SK-MEL-5 (cell line): ENCODE results near the gene RPN2. TPM values are rescaled to one million over a fixed set of nuclear protein-coding genes. Genes with fewer than 3 reads are reported as not detected.

Source experiments
- DNase-seq: peaks from one replicate; pipeline ENCODE4 v3.0.0-alpha.2; 2016; ENCODE audit warnings: low read depth, low spot score
- in situ Hi-C: cut with HindIII; loops from 2 replicates; pipeline ENCODE4 v1.10.0; 2016; ENCODE audit warnings: low sequenced_read_pairs, high pct_unique_total_duplicates, low pct_unique_long_range_greater_than_20kb
- total RNA-seq: library from RNA; depleted of rRNA; stranded (reverse); fragments of >200 nt; shearing (Covaris generic); gene quantifications from 2 replicates; pipeline ENCODE4 v1.2.3, GENCODE V29; 2014

The RPN2 gene
- total RNA-seq, 1 experiment from 2014 or later: 702 TPM

DNA sequence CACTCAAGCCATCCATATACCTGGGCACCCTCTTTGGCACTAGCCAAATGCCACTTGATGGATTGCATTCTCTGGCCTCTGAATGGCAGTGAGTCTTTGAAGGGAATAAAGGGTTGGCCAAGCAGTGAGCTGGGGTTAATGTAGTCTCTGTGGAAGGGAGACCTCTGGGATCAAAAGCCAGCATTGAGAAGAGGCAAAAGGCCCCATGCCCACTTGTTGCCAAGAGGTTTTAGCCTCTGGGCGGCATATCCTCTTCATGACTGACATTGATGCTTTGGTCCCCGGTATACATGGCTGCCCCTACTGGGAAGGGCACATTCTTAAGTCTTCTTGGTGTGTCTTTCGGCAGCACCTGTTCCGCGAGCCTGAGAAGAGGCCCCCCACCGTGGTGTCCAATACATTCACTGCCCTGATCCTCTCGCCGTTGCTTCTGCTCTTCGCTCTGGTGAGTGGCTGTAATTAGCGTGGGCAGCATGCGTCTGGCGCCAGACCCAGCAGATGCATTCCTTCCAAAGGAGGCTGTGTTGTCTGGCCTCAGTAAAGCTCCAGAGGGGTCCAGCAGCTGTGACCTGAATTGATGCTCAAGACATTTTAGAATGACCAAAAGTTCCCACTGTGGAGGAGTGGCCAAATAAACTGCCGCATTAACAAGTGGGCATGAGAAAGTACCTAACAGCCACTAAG lies 53.0 kb downstream of the RPN2 start:
- in situ Hi-C loops: no loop called here
- no peak for DNase-seq

DNA sequence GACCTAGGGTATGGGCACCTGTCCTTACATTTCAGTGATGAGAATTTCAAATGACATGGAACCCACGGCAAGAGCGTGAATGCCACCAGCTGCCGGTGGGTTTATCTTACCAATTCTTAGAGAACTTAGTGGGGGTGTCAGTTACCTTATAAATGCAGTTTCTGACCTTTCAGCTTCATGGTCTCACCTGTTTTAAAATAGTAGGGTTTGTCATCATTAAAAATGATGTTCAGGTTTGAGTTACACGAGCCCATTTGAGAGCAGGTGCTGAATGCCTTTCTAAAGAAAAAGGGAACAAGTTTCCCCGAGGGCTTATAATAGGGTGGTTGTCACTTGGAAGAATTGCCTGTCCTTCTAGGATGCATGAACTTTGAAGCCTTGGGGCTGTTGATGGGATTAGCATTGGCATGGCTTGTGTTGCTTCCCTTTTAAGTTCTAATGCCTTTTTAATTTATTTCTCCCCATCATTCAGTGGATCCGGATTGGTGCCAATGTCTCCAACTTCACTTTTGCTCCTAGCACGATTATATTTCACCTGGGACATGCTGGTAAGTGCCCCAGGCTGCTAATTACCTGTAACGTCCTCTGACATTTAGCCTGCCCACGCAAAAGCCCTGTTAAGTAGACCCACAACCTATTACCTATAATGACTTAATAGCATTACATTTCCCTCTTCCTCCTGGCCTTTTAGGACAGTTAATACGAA lies 54.6 kb downstream of the RPN2 start:
- no peak for DNase-seq
- in situ Hi-C loops: no loop called here

DNA sequence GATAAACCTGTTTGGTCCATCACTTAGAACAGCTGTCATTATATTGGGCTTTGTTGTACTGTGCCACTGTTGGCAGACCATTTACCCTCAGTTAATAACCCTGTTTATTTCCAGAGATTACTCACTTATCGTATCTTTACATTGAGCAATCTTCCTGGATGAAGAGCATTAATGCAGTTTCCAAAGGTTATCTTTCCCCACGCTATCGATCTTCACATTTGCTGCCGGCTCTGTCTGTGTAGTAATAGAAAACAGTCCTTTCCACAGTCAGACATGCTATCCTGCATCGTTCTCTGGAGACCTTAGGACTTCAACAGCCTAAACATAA lies 55.1 kb downstream of the RPN2 start:
- in situ Hi-C loops: no loop called here
- DNase-seq: no peak

DNA sequence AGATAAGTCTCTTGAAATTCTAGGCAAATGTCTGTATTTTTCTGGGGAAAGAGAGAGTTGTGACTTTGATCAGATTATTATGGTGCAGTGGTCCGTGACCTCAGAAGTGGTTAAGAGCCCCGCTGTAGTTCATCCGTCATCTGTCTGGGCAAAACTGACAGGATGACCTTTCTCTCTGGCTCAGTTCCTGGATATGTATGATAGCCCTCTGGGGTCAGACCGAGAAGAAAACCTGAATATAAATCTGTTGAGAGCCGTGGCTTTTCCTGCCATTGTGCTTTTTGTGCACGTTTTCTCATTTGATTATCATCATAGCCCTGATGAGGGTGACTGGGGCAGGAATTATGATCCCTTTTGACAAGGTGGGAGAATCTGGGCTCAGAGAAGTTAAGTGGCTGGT lies 55.9 kb downstream of the RPN2 start:
- no peak for DNase-seq
- in situ Hi-C loops: no loop called here

DNA sequence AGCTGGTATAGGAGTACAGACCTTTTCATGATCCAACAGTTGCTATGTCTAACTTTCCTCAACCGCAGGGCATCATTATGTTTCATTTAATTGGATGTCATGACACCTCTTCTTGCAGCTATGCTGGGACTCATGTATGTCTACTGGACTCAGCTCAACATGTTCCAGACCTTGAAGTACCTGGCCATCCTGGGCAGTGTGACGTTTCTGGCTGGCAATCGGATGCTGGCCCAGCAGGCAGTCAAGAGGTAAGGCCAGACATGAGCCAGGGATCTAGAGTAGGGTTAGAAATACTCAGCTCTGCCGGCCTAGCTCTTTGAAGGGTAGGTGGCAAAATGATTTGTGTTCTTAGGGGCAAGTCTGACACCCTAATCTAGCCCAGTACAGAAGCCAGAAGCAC lies 57.3 kb downstream of the RPN2 start:
- in situ Hi-C loops: no loop called here
- DNase-seq: no peak

DNA sequence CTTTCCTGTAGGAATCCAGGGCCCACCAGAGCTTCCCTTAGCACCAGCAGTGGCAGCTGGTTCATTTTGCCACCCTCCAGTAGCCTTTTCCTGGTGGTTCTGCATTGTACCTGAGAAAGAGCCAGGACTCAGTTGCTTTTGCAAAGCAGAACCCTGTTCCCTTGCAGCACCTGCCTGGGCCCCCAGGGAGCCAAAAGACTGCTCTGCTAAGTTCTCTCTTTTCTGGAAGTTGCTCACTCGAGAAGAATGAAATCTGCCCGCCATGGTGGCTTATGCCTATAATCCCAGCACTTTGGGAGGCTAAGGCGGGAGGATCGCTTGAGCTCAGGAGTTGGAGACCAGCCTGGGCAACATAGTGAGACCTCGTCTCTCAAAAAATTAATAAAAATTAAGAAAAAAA lies 58.5 kb downstream of the RPN2 start:
- no peak for DNase-seq
- in situ Hi-C loops: no loop called here

DNA sequence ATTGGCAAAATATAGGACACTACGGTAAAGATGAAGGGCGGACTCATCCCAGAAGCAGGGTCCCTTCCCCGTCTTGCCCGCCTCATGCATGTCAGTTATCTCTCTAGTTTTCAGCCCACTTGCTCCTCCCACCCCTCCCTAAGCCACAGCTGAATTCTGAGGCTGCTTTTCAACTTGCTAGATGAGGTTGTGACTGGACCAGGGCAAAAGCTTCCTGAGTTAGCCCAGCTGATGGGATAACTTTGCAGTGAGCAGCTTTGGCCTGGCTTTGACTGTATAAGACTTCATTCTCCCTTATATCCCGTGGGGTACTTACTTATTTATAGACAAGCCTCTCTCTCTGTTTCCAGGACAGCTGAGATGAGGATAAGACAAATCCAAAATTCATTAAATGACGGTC lies 59.3 kb downstream of the RPN2 start:
- in situ Hi-C loops: no loop called here
- no peak for DNase-seq

DNA sequence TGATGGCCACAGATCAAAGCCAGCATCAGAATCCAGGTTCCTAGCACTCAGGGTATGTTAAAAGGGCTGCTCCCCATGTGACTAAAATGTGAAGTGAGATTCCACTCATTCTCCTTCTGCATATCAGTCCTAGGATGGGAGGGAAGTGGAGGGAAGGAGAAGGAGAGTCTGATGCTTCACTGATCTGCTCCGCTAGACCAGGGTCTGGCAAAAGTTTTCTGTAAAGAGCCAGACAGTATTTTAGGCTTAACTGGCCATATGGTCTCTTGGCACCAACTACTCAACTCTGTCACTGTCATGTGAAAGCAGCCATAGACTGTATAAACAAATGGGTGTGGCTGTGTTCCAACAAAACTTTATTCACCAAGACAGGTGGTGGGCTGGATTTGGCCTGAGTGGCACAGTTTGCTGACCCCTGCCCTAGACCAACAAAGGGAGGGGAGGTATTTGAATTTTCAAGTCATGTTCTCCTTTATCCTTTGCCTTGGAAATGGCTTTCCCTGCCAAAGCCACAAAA lies 59.9 kb downstream of the RPN2 start:
- in situ Hi-C loops: no loop called here

DNA sequence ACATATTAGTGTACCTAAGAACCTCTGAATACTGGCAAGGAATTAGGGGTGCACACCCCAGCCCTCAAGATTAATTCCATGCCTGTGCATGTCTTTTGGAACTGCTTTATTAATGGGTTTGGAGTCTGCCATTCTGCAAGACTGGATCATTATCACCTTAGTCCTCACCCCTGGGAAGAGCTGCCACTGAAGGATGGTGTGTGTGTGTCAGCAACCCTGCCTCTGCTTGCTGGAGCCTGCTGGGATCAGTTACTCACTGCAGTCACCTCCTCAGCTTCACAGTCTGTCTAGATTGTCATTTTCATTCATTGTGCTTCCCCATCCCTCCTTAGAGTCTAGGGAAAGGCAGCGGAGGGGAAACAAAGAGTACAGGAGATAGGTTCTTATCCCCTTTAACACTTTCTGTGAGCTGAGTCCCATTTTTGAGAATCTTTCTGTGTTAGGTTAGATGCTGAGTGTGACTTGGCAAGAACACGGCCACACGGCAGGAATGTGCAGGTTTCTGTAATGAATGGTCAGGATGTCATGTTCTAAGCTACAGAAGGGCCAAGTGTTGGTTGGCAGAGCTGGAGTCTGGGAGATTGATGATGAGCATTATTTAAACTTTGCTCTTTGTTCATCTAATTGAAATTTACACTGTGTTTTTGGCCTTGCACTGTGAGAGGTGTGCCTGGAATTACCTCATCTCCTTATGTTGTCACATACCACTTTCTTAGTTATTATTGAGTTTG lies 61.4 kb downstream of the RPN2 start:
- DNase-seq: no peak
- in situ Hi-C loops: no loop called here

More for the DNA sequence above, 59.9 kb downstream of the RPN2 start:
- DNase-seq: no peak

DNA sequence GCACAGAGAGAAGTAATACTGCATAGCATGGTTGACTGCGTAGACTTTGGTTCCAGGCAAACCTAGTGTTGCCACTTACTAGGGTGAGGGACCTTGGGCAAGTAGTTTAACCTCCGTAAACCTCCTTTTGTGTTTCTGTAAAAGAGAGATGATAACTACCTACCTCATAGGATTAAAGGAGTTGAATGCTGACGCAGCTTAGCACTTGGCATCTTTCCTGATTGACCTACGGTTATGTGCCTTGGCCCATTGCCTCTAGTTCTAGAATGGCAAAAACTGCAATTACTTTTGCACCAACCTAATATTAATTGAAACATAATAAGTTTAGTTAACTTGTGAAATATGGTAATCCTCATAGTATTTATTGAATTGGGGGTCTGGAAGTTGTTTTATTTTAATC lies 63.4 kb downstream of the RPN2 start:
- DNase-seq: no peak
- in situ Hi-C loops: no loop called here

DNA sequence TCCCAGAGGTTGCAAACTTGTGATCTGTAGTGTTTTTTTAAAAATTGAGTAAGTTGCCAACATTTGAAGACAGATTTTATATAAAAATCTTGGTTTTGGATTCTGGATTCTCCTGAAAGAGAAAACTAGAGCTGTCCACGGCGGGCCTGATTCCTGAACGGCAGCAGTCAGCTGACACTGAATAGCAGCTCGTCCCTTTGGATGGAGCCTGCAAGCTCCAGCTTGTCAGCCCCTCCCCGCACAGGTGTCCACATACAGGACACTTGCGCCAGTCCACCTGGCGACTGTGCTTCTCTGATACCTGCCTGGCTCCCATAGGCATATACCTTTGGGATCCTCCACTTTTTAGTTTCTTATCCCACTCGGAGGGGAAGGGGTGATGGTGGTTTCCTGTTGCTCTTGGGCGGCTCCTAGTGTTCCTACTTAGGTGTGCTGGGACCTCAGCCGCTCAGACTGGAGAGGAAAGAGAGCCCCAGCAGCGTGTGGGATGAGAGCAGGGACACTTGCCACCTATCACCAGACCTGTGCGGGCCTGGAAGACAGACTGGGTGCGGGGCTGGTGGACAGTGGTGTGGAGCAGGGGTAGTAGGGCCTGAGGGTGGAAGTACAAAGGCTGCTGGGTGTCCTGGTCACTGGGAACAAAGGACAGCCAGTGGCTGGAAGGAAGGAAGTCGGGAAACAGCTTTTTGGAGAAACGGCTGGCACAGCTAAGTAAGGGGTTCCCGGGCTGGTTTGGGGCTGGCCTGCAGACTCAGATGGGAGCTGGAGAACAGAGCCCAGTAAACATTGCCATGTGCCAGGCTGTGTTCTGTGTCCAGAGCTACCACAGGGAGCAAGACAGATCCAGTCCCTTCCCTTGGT lies 64.2 kb downstream of the RPN2 start:
- DNase-seq: peak; percentile 26
- in situ Hi-C loops: no loop called here

DNA sequence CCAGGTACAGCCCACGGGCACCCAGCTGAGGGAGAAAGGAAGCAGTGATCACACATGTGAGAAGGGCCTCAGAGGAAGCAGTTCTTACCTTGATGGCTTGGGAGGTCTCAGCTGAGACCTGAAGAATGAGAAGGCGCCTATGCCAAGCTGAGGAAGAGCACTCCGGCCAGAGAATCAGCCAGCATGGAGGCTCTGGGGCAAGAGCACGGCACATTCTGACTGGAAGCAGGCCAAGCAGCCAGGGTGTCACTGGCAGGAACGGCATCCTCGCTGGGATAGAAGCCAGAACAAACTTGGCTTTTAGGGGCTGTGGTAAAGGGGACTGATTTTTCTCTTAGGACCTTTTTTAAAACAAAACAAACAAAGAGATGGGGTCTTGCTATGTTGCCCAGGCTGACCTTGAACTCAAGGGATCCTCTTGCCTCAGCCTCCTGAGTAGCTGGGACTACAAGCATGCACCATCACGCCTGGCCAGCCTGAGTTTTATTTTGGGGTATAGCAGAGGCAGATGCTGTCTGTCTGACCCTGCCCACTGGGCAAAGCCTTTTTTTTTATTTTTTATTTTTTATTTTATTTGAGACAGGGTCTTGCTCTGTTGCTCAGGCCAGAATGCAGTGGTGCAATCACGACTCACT lies 64.9 kb downstream of the RPN2 start:
- in situ Hi-C loops: no loop called here
- DNase-seq: no peak

DNA sequence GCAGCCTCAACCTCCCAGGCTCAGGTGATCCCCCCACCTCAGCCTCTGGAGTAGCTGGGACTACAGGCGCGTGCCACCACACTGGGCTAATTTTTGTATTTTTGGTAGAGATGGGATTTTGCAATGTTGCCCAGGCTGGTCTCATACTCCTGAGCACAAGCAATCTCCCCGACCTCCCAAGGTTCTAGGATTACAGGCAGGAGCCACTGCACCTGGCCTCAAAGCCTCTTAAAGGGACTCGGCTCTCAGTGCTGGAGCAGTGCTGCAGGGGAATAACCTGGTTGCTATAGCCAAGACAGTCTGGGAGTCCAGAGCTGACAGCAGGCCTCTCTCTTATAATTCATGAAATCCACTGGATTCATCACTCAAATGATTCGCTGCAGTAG lies 65.4 kb downstream of the RPN2 start:
- no peak for DNase-seq
- in situ Hi-C loops: no loop called here

DNA sequence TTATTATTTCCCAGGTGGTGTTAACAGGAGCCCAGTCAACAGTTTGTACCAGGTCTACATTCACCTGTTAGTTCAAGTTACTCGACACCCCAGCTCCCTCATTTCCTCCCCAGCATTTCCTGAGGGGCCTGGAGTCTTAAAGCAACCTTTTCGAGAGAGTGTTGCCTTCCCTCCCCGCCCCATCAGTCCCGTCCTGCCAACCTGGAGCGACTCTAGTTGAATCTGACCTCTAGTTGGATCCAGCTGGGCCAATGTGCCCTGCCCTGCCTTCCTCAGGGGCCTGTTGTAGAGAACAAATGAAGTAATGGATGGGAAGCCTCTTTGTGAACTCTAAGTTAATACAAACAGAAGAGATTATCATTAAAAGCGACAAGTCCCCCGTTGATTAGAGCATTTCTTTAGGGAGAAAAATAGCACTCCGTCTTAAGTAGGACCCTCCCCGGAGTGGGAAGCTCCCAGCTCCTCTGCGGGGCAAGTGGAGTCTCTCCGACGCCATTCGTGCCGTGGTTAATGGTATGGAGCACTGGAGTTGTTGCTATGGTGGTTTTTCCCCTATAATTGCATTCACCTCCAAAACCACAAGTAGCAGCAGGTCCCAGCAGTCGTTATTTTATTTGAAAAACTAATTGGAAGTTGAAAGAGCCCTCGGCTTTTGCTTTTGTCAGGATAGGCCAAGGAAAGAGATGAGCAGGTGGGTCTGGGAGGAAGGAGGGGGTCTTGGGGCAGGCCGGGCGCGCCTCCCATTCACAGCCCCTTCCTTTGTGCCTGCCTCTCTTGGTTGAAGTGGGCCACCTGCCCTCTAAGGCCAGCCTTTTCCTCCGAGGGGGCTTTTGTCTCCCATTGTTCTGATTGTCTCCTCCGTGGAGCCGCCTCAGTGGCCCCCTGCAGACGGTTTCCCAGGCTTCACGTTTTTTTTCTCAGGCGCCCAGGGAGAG lies 66.4 kb downstream of the RPN2 start:
- in situ Hi-C loops: no loop called here

DNA sequence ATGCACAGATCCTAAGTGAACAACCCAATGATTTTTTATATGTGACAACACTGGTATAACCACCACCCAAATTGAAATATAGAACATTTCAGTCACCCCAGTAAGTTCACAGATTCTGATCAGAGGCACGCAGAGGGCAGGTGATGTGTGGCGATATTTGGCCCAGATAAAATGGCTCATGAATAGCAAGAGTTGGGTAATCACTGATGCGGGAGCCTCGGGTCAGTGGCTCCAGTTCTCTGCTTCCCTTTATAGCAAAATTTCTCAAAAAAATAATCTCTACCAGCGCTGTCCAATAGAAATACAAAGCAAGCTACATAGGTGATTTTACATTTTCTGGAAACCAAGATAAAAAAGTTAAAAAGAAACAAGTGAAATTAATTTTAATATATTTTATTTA lies 67.6 kb downstream of the RPN2 start:
- in situ Hi-C loops: no loop called here

More for the DNA sequence above, 66.4 kb downstream of the RPN2 start:
- no peak for DNase-seq

DNA sequence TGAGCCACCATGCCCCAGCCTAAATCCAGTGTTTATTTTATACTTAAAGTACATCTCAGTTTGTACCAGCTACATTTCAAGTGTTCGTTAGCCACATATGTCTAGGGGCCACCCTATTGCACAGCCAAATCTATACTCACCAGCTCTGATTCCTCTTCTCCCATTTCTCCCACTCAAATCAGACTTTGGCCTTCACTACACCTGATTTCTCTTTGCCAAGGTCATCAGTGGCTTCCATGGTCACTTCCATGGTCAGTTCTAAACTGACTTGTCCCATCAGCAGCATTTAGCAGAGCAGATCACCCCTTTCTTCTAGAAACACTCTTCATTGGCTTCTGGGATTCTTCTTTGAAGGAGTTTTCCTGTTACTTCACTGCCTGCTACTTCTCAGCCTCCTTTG lies 68.4 kb downstream of the RPN2 start:
- DNase-seq: no peak
- in situ Hi-C loops: no loop called here

More for the DNA sequence above, 67.6 kb downstream of the RPN2 start:
- no peak for DNase-seq
